Mesendoderm (in vitro differentiated cells): ENCODE data around the gene SAP30BP.

Experiments used
- DNase-seq: peaks from one replicate; pipeline ENCODE4 v3.0.0; 2013
- H2AK5ac ChIP-seq: 2 replicates; pipeline ENCODE4 v1.6.1; 2013; ENCODE audit warnings: low read length, inconsistent platforms
- H2BK120ac ChIP-seq: 2 replicates; pipeline ENCODE4 v1.6.1; 2013; ENCODE audit warnings: low read depth, mild to moderate bottlenecking, low read length, moderate library complexity, mixed read lengths
- H2BK15ac ChIP-seq: replicated peaks from 2 replicates; pipeline ENCODE4 v1.6.1; 2013; ENCODE audit warnings: low read depth, mild to moderate bottlenecking, moderate library complexity
- H2BK5ac ChIP-seq: 2 replicates; pipeline ENCODE4 v1.6.1; 2013; ENCODE audit warnings: low read length, inconsistent platforms
- H3K18ac ChIP-seq: 2 replicates; pipeline ENCODE4 v1.6.1; 2013; ENCODE audit warnings: mild to moderate bottlenecking, low read length, mixed read lengths
- H3K23ac ChIP-seq: one replicate; pipeline ENCODE4 v1.6.1; 2013; ENCODE audit warnings: low read length
- H3K27ac ChIP-seq: 2 replicates; pipeline ENCODE4 v1.5.1; 2013; ENCODE audit warnings: low read depth, mild to moderate bottlenecking, inconsistent platforms, low read length, moderate library complexity
- H3K27me3 ChIP-seq: 2 replicates; pipeline ENCODE4 v1.6.1; 2013; ENCODE audit warnings: low read length, control low read depth, mild to moderate bottlenecking, inconsistent platforms; ENCODE audit not compliant: insufficient read depth, poor library complexity
- H3K36me3 ChIP-seq: 2 replicates; pipeline ENCODE4 v1.6.1; 2013; ENCODE audit warnings: low read length, inconsistent platforms; ENCODE audit not compliant: control insufficient read depth, insufficient read depth
- H3K4ac ChIP-seq: one replicate; pipeline ENCODE4 v1.6.1; 2013; ENCODE audit warnings: low read depth, mild to moderate bottlenecking, low read length, moderate library complexity
- H3K4me1 ChIP-seq: 2 replicates; pipeline ENCODE4 v1.6.1; 2013; ENCODE audit warnings: low read depth, low read length, inconsistent platforms; ENCODE audit not compliant: control insufficient read depth
- H3K4me2 ChIP-seq: 2 replicates; pipeline ENCODE4 v1.6.1; 2013; ENCODE audit warnings: low read length
- H3K4me3 ChIP-seq: 2 replicates; pipeline ENCODE4 v1.5.1; 2013; ENCODE audit warnings: mild to moderate bottlenecking, low read length
- H3K56ac ChIP-seq: one replicate; pipeline ENCODE4 v1.6.1; 2013; ENCODE audit warnings: low read length
- H3K79me1 ChIP-seq: 2 replicates; pipeline ENCODE4 v1.6.1; 2013; ENCODE audit warnings: low read length, inconsistent platforms
- H3K79me2 ChIP-seq: 2 replicates; pipeline ENCODE4 v1.6.1; 2013; ENCODE audit warnings: mild to moderate bottlenecking, low read length; ENCODE audit not compliant: control insufficient read depth, insufficient read depth
- H3K9ac ChIP-seq: 2 replicates; pipeline ENCODE4 v1.6.1; 2013; ENCODE audit warnings: low read length, inconsistent platforms
- H4K5ac ChIP-seq: one replicate; pipeline ENCODE4 v1.6.1; 2013; ENCODE audit warnings: low read length
- H4K8ac ChIP-seq: one replicate; pipeline ENCODE4 v1.6.1; 2013; ENCODE audit warnings: low read depth, mild to moderate bottlenecking, control low read depth, low read length, moderate library complexity
- WGBS: extraction: QIAGEN DNeasy Blood & Tissue Kit; methylation state at CpG from one replicate; pipeline ENCODE4 v1.1.7; 2013; ENCODE audit warnings: low lambda C conversion rate, missing lambda C conversion rate; ENCODE audit not compliant: insufficient coverage; ENCODE audit errors: extremely low coverage; 5-methylcytosine and 5-hydroxymethylcytosine counted together

The SAP30BP gene

DNA sequence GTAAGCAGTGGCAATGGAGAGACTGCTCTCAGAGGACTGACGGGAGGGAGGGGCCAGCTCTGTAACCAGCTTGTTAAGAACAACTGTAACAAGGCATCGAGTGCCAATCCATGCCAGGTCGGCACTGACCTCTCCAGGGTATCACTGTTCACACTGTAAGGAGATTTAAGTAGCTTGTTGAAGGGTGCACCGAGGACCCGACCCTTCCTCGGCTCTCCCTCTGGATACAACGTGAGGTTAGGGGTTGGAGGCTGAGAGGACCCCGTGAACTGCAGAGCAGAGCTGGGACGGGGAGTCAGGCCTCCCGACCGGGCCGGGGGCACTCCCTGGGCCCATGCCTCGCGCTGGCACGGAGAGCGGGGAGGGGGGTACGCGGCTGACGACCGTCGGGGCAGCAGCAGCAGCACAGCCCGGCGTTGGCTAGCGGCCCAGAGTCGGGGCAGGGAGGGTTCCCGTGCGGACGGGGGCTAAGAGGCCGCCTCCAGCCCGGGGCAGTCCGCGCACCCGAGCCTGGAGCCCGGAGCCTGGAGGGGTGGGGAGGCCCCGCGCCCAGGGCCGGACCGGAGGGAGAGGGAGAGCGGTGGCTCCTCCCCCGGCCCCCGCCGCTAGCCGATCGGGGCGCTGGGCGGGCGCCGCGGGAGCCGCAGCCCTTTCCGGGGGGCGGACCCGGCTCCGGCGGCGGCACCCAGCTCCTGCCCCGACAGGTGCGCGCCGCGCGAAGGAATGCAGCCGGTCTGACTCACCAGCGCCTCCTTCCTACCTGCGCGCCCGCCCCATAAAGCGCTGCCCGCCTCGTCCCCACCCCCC, 53.7 kb downstream of the SAP30BP start, which contains the start of gene ITGB4:
ITGB4 (plus strand) TSS at position 804 of the 807 bp plus-strand sequence. CDS start 3,245 bp downstream, outside the sequence.
- Histone ChIP-seq H3K27me3 (peaks cover 5% of the 10 kb centered on the region), H3K79me2 (no peaks in the 10 kb centered on the region), H4K5ac (no peak within 1 kb of the TSS), H2BK15ac (no peak within 1 kb of the TSS), H3K4ac (no peak within 1 kb of the TSS), H2BK5ac (no peak within 1 kb of the TSS), H4K8ac (no peak within 1 kb of the TSS), H3K36me3 (no peaks in the 10 kb centered on the region), H2AK5ac (no peak within 1 kb of the TSS), H3K79me1 (no peaks in the 10 kb centered on the region), H3K56ac (peak within 1 kb of the TSS; percentile 70), H3K4me2 (peak within 1 kb of the TSS; percentile 27), H3K4me3 (no peak within 1 kb of the TSS), H3K23ac (no peak within 1 kb of the TSS), H3K18ac (no peak within 1 kb of the TSS), H2BK120ac (no peak within 1 kb of the TSS), H3K4me1 (no peaks in the 10 kb centered on the region), H3K9ac (peak within 1 kb of the TSS; percentile 45), H3K27ac (no peak within 1 kb of the TSS)
- WGBS = no CpG with 5 or more reads among the region's 70 CpGs
- DNase-seq = peak; percentile 60

DNA sequence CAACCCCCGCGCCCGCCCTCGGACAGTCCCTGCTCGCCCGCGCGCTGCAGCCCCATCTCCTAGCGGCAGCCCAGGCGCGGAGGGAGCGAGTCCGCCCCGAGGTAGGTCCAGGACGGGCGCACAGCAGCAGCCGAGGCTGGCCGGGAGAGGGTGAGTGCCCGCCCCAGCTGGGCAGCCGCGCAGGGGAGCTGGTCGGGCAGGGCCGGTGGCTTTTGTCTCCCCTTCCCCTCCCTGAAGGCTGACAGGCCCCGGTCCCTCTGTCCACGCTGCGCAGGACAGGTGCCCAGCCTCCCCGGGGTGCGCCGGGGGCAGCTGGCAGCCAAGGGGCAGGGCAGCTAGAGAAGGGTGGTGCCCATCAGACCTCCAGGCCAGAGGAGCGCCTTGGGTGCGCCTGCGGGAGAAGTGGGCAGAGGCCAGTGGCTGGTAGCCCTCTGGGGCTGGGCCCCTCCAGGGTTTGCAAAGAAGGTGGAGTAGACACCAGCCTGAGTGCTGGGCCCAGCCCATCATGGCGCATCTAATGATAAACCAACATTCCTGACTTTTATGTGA, 54.4 kb downstream of the SAP30BP start:
- no peak overlapping the region for H3K23ac ChIP-seq
- no peaks in the 10 kb centered on the region for H3K79me2 ChIP-seq
- H4K5ac ChIP-seq = no peak overlapping the region
- no peak overlapping the region for H3K27ac ChIP-seq
- no peak overlapping the region for H2BK120ac ChIP-seq
- H3K36me3 ChIP-seq = no peaks in the 10 kb centered on the region
- WGBS = no CpG with 5 or more reads among the region's 33 CpGs
- H2BK5ac ChIP-seq = no peak overlapping the region
- no peak overlapping the region for H4K8ac ChIP-seq
- no peak overlapping the region for H3K18ac ChIP-seq
- H3K4ac ChIP-seq = no peak overlapping the region
- H2BK15ac ChIP-seq = no peak overlapping the region
- H3K4me3 ChIP-seq = no peak overlapping the region
- H3K79me1 ChIP-seq = no peaks in the 10 kb centered on the region
- DNase-seq = no peak
- H3K9ac ChIP-seq = peak overlapping the region; percentile 45
- no peak overlapping the region for H3K4me2 ChIP-seq
- H3K27me3 ChIP-seq = peaks cover 5% of the 10 kb centered on the region
- peak overlapping the region; percentile 70 for H3K56ac ChIP-seq
- H2AK5ac ChIP-seq = no peak overlapping the region
- no peaks in the 10 kb centered on the region for H3K4me1 ChIP-seq

DNA sequence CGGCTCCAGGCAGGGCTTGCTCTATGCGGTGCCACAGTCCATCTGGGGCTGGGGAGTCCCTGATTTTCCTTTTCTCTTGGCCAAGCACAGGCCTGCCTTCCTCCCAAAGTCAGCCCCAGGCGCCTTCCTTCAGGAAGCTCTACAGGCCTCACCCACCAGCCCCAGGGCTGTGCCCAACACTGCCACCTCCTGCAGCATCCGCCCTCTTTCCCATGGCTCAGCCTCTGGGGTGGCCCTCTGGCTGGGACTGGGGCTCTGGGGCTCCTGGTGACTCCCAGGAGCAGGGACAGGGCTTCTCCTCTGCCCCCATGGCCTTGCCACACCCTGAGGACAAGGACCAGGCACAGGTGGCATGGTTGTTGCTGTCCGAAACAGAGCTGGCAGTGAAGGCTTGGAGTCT, 54.9 kb downstream of the SAP30BP start:
- H3K4me2 ChIP-seq = no peak overlapping the region
- H2AK5ac ChIP-seq = no peak overlapping the region
- no peaks in the 10 kb centered on the region for H3K36me3 ChIP-seq
- no peak overlapping the region for H3K4ac ChIP-seq
- no peak overlapping the region for H3K23ac ChIP-seq
- H3K56ac ChIP-seq = no peak overlapping the region
- no peaks in the 10 kb centered on the region for H3K4me1 ChIP-seq
- no peak overlapping the region for H2BK120ac ChIP-seq
- H3K27ac ChIP-seq = no peak overlapping the region
- H2BK15ac ChIP-seq = no peak overlapping the region
- H3K79me1 ChIP-seq = no peaks in the 10 kb centered on the region
- H3K27me3 ChIP-seq = peaks cover 5% of the 10 kb centered on the region
- no peak overlapping the region for H3K18ac ChIP-seq
- DNase-seq = no peak
- no peak overlapping the region for H4K5ac ChIP-seq
- no peaks in the 10 kb centered on the region for H3K79me2 ChIP-seq
- H3K4me3 ChIP-seq = no peak overlapping the region
- no peak overlapping the region for H2BK5ac ChIP-seq
- WGBS = no CpG with 5 or more reads among the region's 5 CpGs
- no peak overlapping the region for H4K8ac ChIP-seq
- H3K9ac ChIP-seq = no peak overlapping the region

DNA sequence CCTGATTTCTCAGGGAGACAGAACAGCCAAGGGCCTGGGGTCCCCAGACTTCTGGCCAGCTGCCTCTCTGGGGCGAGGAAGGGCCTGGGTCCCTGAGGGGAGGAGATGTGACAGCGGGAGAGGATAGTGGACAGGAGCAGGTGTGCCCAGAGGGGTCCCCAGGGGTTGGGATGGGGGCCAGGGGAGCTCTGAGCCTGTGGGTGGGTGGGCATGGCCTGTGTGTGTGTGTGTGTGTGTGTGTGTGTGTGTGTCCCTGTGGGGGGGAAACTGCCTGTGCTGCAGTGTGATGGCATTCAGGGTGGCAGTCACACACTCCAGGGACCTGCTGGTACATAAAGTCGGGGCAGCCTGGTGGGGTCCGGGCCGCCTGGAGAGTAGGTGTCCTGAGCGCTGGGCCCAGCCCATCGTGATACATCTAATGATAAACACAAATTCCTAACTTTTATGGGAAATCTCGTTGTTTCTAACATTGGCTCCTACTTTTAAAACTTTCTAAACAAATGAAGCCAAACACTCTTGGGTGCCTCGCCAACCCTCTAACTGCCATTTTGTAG, 55.5 kb downstream of the SAP30BP start:
- Histone ChIP-seq H3K4me1 (no peaks in the 10 kb centered on the region), H3K56ac (no peak overlapping the region), H3K23ac (no peak overlapping the region), H3K27me3 (peaks cover 5% of the 10 kb centered on the region), H3K4me3 (no peak overlapping the region), H2BK15ac (no peak overlapping the region), H4K8ac (no peak overlapping the region), H3K4me2 (no peak overlapping the region), H3K9ac (no peak overlapping the region), H2BK5ac (no peak overlapping the region), H2AK5ac (no peak overlapping the region), H3K79me1 (no peaks in the 10 kb centered on the region), H4K5ac (no peak overlapping the region), H3K36me3 (no peaks in the 10 kb centered on the region), H3K4ac (no peak overlapping the region), H3K79me2 (no peaks in the 10 kb centered on the region), H3K27ac (no peak overlapping the region), H3K18ac (no peak overlapping the region), H2BK120ac (no peak overlapping the region)
- DNase-seq = no peak
- WGBS = no CpG with 5 or more reads among the region's 9 CpGs

DNA sequence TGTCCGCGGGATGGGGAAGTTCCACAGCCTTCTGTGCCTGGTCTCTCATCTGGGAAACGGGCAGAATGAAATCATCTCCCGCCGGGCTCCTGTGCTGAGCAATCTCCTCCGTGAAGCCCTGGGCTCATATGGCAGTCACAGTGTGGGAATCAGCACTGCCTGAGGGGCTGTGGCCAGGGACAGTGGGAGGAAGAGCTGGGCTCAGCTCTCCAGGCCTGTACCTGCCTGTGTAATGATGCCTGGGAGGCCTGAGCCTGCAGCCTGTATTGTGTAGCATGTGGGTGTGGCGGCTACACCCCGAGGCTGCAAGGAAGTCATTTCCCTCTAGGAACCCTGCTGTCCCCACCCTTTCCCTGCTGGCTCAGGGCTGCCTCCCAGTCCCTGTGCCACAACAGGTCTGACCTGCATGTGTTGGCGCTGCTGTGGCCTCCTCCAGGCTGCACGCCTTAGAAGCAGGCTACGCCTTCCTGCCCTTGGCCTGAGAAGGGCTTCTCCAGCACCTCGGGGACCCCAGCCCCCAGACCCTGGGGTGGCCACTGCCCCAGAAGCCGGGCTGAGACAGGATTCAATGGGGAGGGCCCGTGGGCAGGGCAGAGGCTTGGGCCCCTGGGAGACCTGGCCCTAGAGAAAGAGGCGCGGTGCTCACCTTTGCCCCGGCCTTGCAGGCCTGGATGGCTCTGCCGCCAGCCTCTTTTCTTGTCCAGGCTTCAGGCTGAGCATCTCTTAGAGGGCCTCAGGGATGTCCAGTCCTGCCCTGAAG, 56.2 kb downstream of the SAP30BP start:
- WGBS = no CpG with 5 or more reads among the region's 18 CpGs
- Histone ChIP-seq H3K4me2 (no peak overlapping the region), H4K5ac (no peak overlapping the region), H2BK120ac (no peak overlapping the region), H3K79me2 (no peaks in the 10 kb centered on the region), H2BK15ac (no peak overlapping the region), H3K27ac (no peak overlapping the region), H4K8ac (no peak overlapping the region), H3K4me3 (no peak overlapping the region), H3K4me1 (no peaks in the 10 kb centered on the region), H3K27me3 (peaks cover 5% of the 10 kb centered on the region), H3K79me1 (no peaks in the 10 kb centered on the region), H3K9ac (no peak overlapping the region), H2AK5ac (no peak overlapping the region), H3K4ac (no peak overlapping the region), H3K36me3 (no peaks in the 10 kb centered on the region), H3K18ac (no peak overlapping the region), H2BK5ac (no peak overlapping the region), H3K23ac (no peak overlapping the region), H3K56ac (peak overlapping the region; percentile 25)
- no peak for DNase-seq
